ENCODE measurements around the gene MTMR3. TPM values are rescaled to one million over a fixed set of nuclear protein-coding genes. Genes with fewer than 3 reads are reported as not detected.

MTMR3 gene
- total and polyA plus RNA-seq, 2 donors (not counting 1 experiment from before 2014, with no cell fraction given), result 31.7 to 67.8 TPM

DNA sequence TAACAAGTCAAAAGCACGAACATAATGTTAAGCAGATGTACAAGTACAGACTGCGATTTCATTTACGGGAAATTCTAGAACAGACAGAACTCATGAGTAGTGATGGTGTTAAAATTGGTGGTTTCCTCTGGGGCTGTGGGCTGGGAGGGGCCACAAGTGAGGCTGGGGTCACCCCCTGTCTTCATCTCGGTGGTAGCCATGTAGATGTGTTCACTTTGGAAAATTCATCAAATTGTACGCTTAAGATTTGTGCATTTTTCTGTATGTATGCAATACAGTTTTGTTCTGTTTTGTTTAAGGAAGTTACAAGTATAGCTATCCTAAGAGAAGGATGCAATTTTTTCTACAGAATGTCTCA lies 44.4 kb upstream of the MTMR3 start:
- Mint-ChIP-seq H3K9me3 (ENCODE audit: insufficient read depth) (no peaks in the 10 kb centered on the region), H3K4me1 (peaks cover 24% of the 10 kb centered on the region), H3K27ac (peak overlapping the region; percentile 96), H3K4me3 (peak overlapping the region; percentile 93), H3K27me3 (peaks cover 4% of the 10 kb centered on the region)
- 10% methylated on average over 2 of the region's 5 CpGs for WGBS (ENCODE audit: insufficient coverage)
- H3K36me3 ChIP-seq (replicated peaks in 1 of 2; ENCODE audit: control extremely low read depth in 1 of 2, control insufficient read depth in 1 of 2, extremely low read depth in 1 of 2, insufficient read depth in 2 of 2, low read length in 1 of 2), result peaks cover 0 to 5% of the 10 kb centered on the region in 2 experiments
- H3K4me3 ChIP-seq (ENCODE audit: control extremely low read depth in 1 of 5, extremely low read depth in 1 of 5, insufficient read depth in 1 of 5, low read depth in 2 of 5, low read length in 4 of 5), result peak overlapping the region; percentile 75 to 96 (median 87)
- H3K79me2 ChIP-seq (ENCODE audit: control insufficient read depth, insufficient read depth, low read length), result peaks cover 44% of the 10 kb centered on the region
- H4K20me1 ChIP-seq (ENCODE audit: control insufficient read depth, insufficient read depth, low read length, poor library complexity, severe bottlenecking), result peaks cover 19% of the 10 kb centered on the region
- DNase-seq, result no peak
- peak overlapping the region; percentile 83 for H2AFZ ChIP-seq (ENCODE audit: insufficient read depth, low read depth, low read length, poor library complexity, severe bottlenecking)
- TF ChIP-seq EZH2 (IDR thresholded peaks at IDR 0.05; ENCODE audit: borderline replicate concordance, insufficient read depth, low read depth, low read length, poor library complexity, severe bottlenecking) (no peak), CTCF (IDR thresholded peaks at IDR 0.05) (no peak)
- peak overlapping the region; percentile 80 for H3K9ac ChIP-seq (ENCODE audit: low read length)
- intact Hi-C loops (cut with micrococcal nuclease), result loop anchor here (1.0 to 5.0 kb wide), 5 partner anchors 45 to 1129 kb away; partner anchors contain the start of genes MORC2, MTMR3, NF2 and NIPSNAP1
- ChIA-PET POLR2A (interaction anchor here (0.7 to 1.7 kb wide), 3 partner anchors 25 to 72 kb away, joined by 3 to 11 read pairs (median 3); partner anchors contain the start of genes MTMR3 and ZMAT5), CTCF (interaction anchor here (2.2 kb wide), 1 partner anchor 167 kb away, joined by 6 read pairs; no protein-coding TSS in a partner anchor)
- no peaks in the 10 kb centered on the region for H3K9me3 ChIP-seq (ENCODE audit: control extremely low read depth in 1 of 3, control insufficient read depth in 2 of 3, insufficient read depth in 1 of 3, low read length in 2 of 3)
- H3K27ac ChIP-seq (ENCODE audit: low read length in 2 of 2), result peak overlapping the region; percentile 80 to 91
- no peak for ATAC-seq (ENCODE audit: low read depth)
- no peaks in the 10 kb centered on the region for H3K27me3 ChIP-seq (replicated peaks in 1 of 4; ENCODE audit: control extremely low read depth in 1 of 4, control insufficient read depth in 3 of 4, insufficient read depth in 4 of 4, low read length in 3 of 4)
- H3K4me1 ChIP-seq (ENCODE audit: control insufficient read depth in 2 of 2, insufficient read depth in 2 of 2, low read length in 2 of 2), result peaks cover 15 to 19% of the 10 kb centered on the region in 2 donors
- H3K4me2 ChIP-seq (replicated peaks; ENCODE audit: low read depth, low read length, poor library complexity, severe bottlenecking), result peak overlapping the region; percentile 77

DNA sequence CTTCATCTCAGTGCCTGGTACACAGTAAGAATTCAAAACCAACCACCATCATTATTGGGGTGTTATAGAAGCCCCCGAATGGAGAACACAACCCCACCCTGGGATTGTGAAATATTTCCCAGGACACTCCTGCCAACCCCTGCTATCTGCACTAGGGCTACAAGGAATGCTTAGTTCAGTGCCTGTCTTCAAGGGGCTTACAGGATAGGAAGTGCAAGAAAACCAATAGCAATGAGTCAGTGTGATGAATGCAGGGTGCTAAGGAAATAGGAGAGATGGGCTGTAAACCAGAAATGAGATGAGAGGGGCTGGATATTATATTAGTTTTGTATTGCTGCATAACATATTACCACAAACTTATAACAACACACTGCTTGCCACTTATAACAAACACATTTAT lies 43.9 kb upstream of the MTMR3 start:
- H3K4me3 Mint-ChIP-seq, result peak overlapping the region; percentile 93
- Histone ChIP-seq H3K79me2 (ENCODE audit: control insufficient read depth, insufficient read depth, low read length) (peaks cover 42% of the 10 kb centered on the region), H4K20me1 (ENCODE audit: control insufficient read depth, insufficient read depth, low read length, poor library complexity, severe bottlenecking) (peaks cover 15% of the 10 kb centered on the region), H3K27me3 (replicated peaks in 1 of 4; ENCODE audit: control extremely low read depth in 1 of 4, control insufficient read depth in 3 of 4, insufficient read depth in 4 of 4, low read length in 3 of 4) (no peaks in the 10 kb centered on the region), H3K9me3 (ENCODE audit: control extremely low read depth in 1 of 3, control insufficient read depth in 2 of 3, insufficient read depth in 1 of 3, low read length in 2 of 3) (no peaks in the 10 kb centered on the region), H3K4me2 (replicated peaks; ENCODE audit: low read depth, low read length, poor library complexity, severe bottlenecking) (peak overlapping the region; percentile 77), H3K27ac (ENCODE audit: low read length in 2 of 2) (peak overlapping the region in 1 of 2 donors; percentile 91), H3K4me1 (ENCODE audit: control insufficient read depth in 2 of 2, insufficient read depth in 2 of 2, low read length in 2 of 2) (peaks cover 15 to 19% of the 10 kb centered on the region in 2 donors), H2AFZ (ENCODE audit: insufficient read depth, low read depth, low read length, poor library complexity, severe bottlenecking) (peak overlapping the region; percentile 83), H3K9ac (ENCODE audit: low read length) (peak overlapping the region; percentile 80), H3K36me3 (replicated peaks in 1 of 2; ENCODE audit: control extremely low read depth in 1 of 2, control insufficient read depth in 1 of 2, extremely low read depth in 1 of 2, insufficient read depth in 2 of 2, low read length in 1 of 2) (peaks cover 0 to under 1% of the 10 kb centered on the region in 2 experiments), H3K4me3 (ENCODE audit: control extremely low read depth in 1 of 5, extremely low read depth in 1 of 5, insufficient read depth in 1 of 5, low read depth in 2 of 5, low read length in 4 of 5) (peak overlapping the region in 2 of 5 experiments; percentile 75 to 96)
- CTCF ChIA-PET, result no interaction called here
- POLR2A ChIA-PET, result interaction anchor here (0.7 to 1.7 kb wide), 3 partner anchors 25 to 44 kb away, joined by 3 to 11 read pairs (median 3); partner anchors contain the start of gene MTMR3
- intact Hi-C loops (cut with micrococcal nuclease), result loop anchor here (5.0 kb wide), 1 partner anchor 1128 kb away; the partner anchor contains the start of genes MORC2 and TUG1
- H3K4me1 Mint-ChIP-seq, result peaks cover 24% of the 10 kb centered on the region
- peak overlapping the region; percentile 96 for H3K27ac Mint-ChIP-seq
- TF ChIP-seq EZH2 (IDR thresholded peaks at IDR 0.05; ENCODE audit: borderline replicate concordance, insufficient read depth, low read depth, low read length, poor library complexity, severe bottlenecking) (no peak), CTCF (IDR thresholded peaks at IDR 0.05) (no peak)
- ATAC-seq (ENCODE audit: low read depth) (no peak), DNase-seq (no peak)
- H3K27me3 Mint-ChIP-seq, result peaks cover 4% of the 10 kb centered on the region
- H3K9me3 Mint-ChIP-seq (ENCODE audit: insufficient read depth), result no peaks in the 10 kb centered on the region
- no CpG with 5 or more reads among the region's 1 CpG for WGBS (ENCODE audit: insufficient coverage)
